HepG2 (cell line): ENCODE results near the gene GGA1. TPM values are rescaled to one million over a fixed set of nuclear protein-coding genes. Genes with fewer than 3 reads are reported as not detected.

Experiments used
- CTCF ChIP-seq: sonication (generic); formaldehyde crosslinking; IDR thresholded peaks from 2 replicates; pipeline ENCODE4 v1.5.0; 2020; ENCODE audit warnings: mild to moderate bottlenecking, missing genetic modification reagents, moderate library complexity
- FOXC1 ChIP-seq: sonication (generic); formaldehyde crosslinking; IDR thresholded peaks from 2 replicates; pipeline ENCODE4 v1.8.0; 2022; ENCODE audit warnings: mild to moderate bottlenecking, missing genetic modification reagents, borderline replicate concordance
- GATAD2A ChIP-seq: IDR thresholded peaks from 2 replicates; pipeline ENCODE4 v1.6.1; 2016
- GPN1 ChIP-seq: sonication (generic); formaldehyde crosslinking; IDR thresholded peaks from 2 replicates; pipeline ENCODE4 v1.5.1; 2020; ENCODE audit warnings: missing genetic modification reagents, borderline replicate concordance
- HNRNPK ChIP-seq: fragments of 200-400 bp; formaldehyde crosslinking; IDR thresholded peaks from 2 replicates; pipeline ENCODE4 v1.6.1; 2018; ENCODE audit warnings: low read length, low read depth, moderate library complexity, mild to moderate bottlenecking; ENCODE audit not compliant: poor library complexity, severe bottlenecking
- HOXA3 ChIP-seq: sonication (generic); formaldehyde crosslinking; IDR thresholded peaks from 2 replicates; pipeline ENCODE4 v1.5.0; 2020; ENCODE audit warnings: missing genetic modification reagents
- MYC ChIP-seq: sonication (generic); formaldehyde crosslinking; IDR thresholded peaks from 2 replicates; pipeline ENCODE4 v1.9.0; 2021; ENCODE audit warnings: missing genetic modification reagents, borderline replicate concordance
- NR0B2 ChIP-seq: sonication (generic); formaldehyde crosslinking; IDR thresholded peaks from 2 replicates; pipeline ENCODE4 v1.4.0; 2020; ENCODE audit warnings: mild to moderate bottlenecking, missing genetic modification reagents
- PLRG1 ChIP-seq: fragments of 450-650 bp; conservative IDR thresholded peaks from 2 replicates; pipeline ENCODE4 v1.6.1; 2016
- RFXANK ChIP-seq: IDR thresholded peaks from 2 replicates; pipeline ENCODE4 v1.6.1; 2016
- RORA ChIP-seq: sonication (generic); formaldehyde crosslinking; IDR thresholded peaks from 2 replicates; pipeline ENCODE4 v1.5.0; 2020; ENCODE audit warnings: mild to moderate bottlenecking, missing genetic modification reagents, moderate library complexity
- SCMH1 ChIP-seq: sonication (generic); formaldehyde crosslinking; IDR thresholded peaks from 2 replicates; pipeline ENCODE4 v1.9.0; 2021; ENCODE audit warnings: missing genetic modification reagents, mild to moderate bottlenecking, borderline replicate concordance
- U2AF1 ChIP-seq: fragments of 200-400 bp; formaldehyde crosslinking; optimal IDR thresholded peaks from 2 replicates; pipeline ENCODE3; 2017; ENCODE audit warnings: mild to moderate bottlenecking, low read depth, low read length
- ZBTB40 ChIP-seq, 2 experiments: fragments of 450-650 bp in 1 of 2; sonication (generic) in 1 of 2; formaldehyde crosslinking in 1 of 2; IDR thresholded peaks; 2 replicates each; pipeline versions ENCODE4 v1.6.1 to v1.8.0; 2016 to 2022; ENCODE audit warnings: antibody characterized with exemption in 1 of 2, mild to moderate bottlenecking in 1 of 2, missing genetic modification reagents in 1 of 2
- ZNF3 ChIP-seq: IDR thresholded peaks from 2 replicates; pipeline ENCODE4 v1.7.0; 2017; ENCODE audit warnings: inconsistent platforms
- ZNF441 ChIP-seq: sonication (generic); formaldehyde crosslinking; IDR thresholded peaks from 2 replicates; pipeline ENCODE4 v1.7.0; 2021; ENCODE audit warnings: missing genetic modification reagents, borderline replicate concordance
- ZNF577 ChIP-seq: sonication (generic); formaldehyde crosslinking; IDR thresholded peaks from 2 replicates; pipeline ENCODE4 v1.4.0; 2020; ENCODE audit warnings: mild to moderate bottlenecking, low read depth, missing genetic modification reagents, borderline replicate concordance
- ZNF746 ChIP-seq: sonication (generic); formaldehyde crosslinking; IDR thresholded peaks from 2 replicates; pipeline ENCODE4 v1.8.0; 2022; ENCODE audit warnings: mild to moderate bottlenecking, missing genetic modification reagents
- ZNF839 ChIP-seq: sonication (generic); formaldehyde crosslinking; IDR thresholded peaks from 2 replicates; pipeline ENCODE4 v1.4.0; 2020; ENCODE audit warnings: missing genetic modification reagents, mild to moderate bottlenecking, borderline replicate concordance
- polyA plus RNA-seq, 8 experiments: library from polyadenylated mRNA; depleted of rRNA in 3 of 8; stranded (reverse) in 7 of 8; unstranded in 1 of 8; fragments of >200 nt; fragmentation: Illumina TruSeq in 4 of 8; extraction: Trizol in 4 of 8; gene quantifications; 2 replicates each; pipeline versions ENCODE4 v1.2.1 to v1.2.3, GENCODE V29; 2011 to 2016; ENCODE audit warnings: low read depth in 4 of 8, missing spikeins in 1 of 8, mixed read lengths in 1 of 8; ENCODE audit not compliant: insufficient read depth in 1 of 8
- total RNA-seq, 5 experiments: library from RNA; depleted of rRNA; stranded (reverse); fragments of >200 nt; fragmentation: Illumina TruSeq; extraction: Trizol; gene quantifications; 2 replicates each; pipeline ENCODE4 v1.2.3, GENCODE V29; 2016; ENCODE audit warnings: low read depth in 1 of 5

The GGA1 gene
- total and polyA plus RNA-seq, 2 of the 13 experiments (the other 11 are each of a cell fraction or from before 2014, with no cell fraction given), result 29.1 to 87.2 TPM

- no peak for TF ChIP-seq ZBTB40 (IDR thresholded peaks at IDR 0.05)
- peak; percentile 59; the same call in 1 of the 2 replicates for TF ChIP-seq ZBTB40 (CRISPR knock-in tag; IDR thresholded peaks at IDR 0.05)
- peak; percentile 35; the same call in 1 of the 2 replicates for TF ChIP-seq CTCF (CRISPR knock-in tag)
- TF ChIP-seq GATAD2A (CRISPR knock-in tag), result no peak
- TF ChIP-seq NR0B2 (CRISPR knock-in tag), result no peak
- no peak for TF ChIP-seq GPN1 (CRISPR knock-in tag)
- TF ChIP-seq ZNF746 (CRISPR knock-in tag), result no peak
- peak; percentile 44; the same call in 1 of the 2 replicates for TF ChIP-seq MYC
- TF ChIP-seq RORA (CRISPR knock-in tag), result no peak
- TF ChIP-seq FOXC1 (CRISPR knock-in tag), result no peak
- TF ChIP-seq RFXANK, result no peak
- no peak for TF ChIP-seq HNRNPK
- TF ChIP-seq U2AF1, result no peak
- TF ChIP-seq ZNF839 (CRISPR knock-in tag), result 0 out of 2 replicates have a peak, but pooled peaks have one; percentile 21
- TF ChIP-seq SCMH1 (CRISPR knock-in tag), result no peak
- TF ChIP-seq PLRG1, result no peak
- TF ChIP-seq ZNF441 (CRISPR knock-in tag), result no peak
- TF ChIP-seq ZNF3, result peak; percentile 67; the same call in 1 of the 2 replicates
- TF ChIP-seq ZNF577 (CRISPR knock-in tag), result no peak
- TF ChIP-seq HOXA3, result peak; percentile 23; the same call in 1 of the 2 replicates
Observed at GRCh38 chr22:37634417-37634924, 25.8 kb downstream of the GGA1 start (continued).
